Measurements from ENCODE around the gene SYNE1. TPM values are rescaled to one million over a fixed set of nuclear protein-coding genes. Genes with fewer than 3 reads are reported as not detected.
"Not testable (repeated sequence)": the region's sequence is repeated elsewhere in the genome, so short reads cannot be mapped to it uniquely, and the experiment has no call there.

The SYNE1 gene
- total RNA-seq, 4 donors from 2014 or later, result 411 to 622 (median 490) TPM

DNA sequence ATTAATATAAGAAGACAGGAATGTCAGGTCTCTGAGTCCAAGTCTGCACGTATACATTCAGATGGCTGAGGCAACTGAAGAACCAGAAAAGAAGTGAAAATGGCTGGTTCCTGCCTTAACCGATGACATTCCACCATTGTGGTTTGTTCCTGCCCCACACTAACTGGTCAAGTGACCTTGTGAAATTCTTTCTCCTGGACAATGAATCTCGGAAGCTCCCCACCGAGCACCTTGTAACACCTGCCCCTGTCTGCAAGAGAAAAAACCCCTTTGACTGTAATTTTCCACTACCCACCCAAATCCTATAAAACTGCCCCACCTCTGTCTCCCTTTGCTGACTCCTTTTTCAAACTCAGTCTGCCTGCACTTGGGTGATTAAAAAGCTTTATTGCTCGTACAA, 140.4 kb downstream of the SYNE1 start:
- Histone ChIP-seq H3K4me1 (no peaks in the 10 kb centered on the region), H3K36me3 (no peaks in the 10 kb centered on the region), H3K4me3 (replicated peaks in 1 of 3) (no peak overlapping the region), H3K27ac (no peak overlapping the region), H3K9me3 (no peaks in the 10 kb centered on the region), H3K27me3 (no peaks in the 10 kb centered on the region)
- WGBS, 2 donors, result 94% methylated on average over 5 of the region's 5 CpGs
- intact Hi-C loops (cut with DNase I), result no loop called here
- DNase-seq, result no peak
- TF ChIP-seq CTCF (IDR thresholded peaks at IDR 0.05) (no peak), POLR2A (IDR thresholded peaks at IDR 0.05) (no peak)

GRCh38 chr6:152495456-152495855, 141.7 kb downstream of the SYNE1 start:
- H3K27me3 ChIP-seq; intact Hi-C loops (cut with DNase I); H3K9me3 ChIP-seq; H3K4me3 ChIP-seq (replicated peaks in 1 of 3); DNase-seq; H3K36me3 ChIP-seq; H3K4me1 ChIP-seq; H3K27ac ChIP-seq: not testable (repeated sequence)
- WGBS, 2 donors, result 91 to 97% methylated on average over 6 of the region's 6 CpGs

DNA sequence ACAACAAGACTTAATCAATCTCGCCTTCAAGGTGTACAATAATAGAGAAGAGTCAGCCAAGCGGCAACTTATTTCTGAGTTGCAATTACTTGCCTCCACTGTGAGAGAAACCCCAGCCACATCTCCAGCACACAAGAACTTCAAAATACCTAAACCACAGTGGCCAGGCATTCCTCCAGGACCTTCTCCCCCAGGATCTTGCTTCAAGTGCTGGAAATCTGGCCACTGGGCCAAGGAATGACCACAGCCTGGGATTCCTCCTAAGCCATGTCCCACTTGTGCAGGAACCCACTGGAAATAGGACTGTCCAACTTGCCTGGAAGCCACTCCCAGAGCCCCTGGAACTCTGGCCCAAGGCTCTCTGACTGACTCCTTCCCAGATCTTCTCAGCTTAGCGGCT, 144.9 kb downstream of the SYNE1 start:
- H3K9me3 ChIP-seq; DNase-seq; H3K27me3 ChIP-seq; intact Hi-C loops (cut with DNase I); H3K4me3 ChIP-seq (replicated peaks in 1 of 3); H3K4me1 ChIP-seq; H3K36me3 ChIP-seq; H3K27ac ChIP-seq: not testable (repeated sequence)
- WGBS, 2 donors, result 94 to 100% methylated on average over 3 of the region's 3 CpGs

- not testable (repeated sequence) for H3K27ac ChIP-seq
Measured at GRCh38 chr6:152491501-152491900, 145.7 kb downstream of the SYNE1 start.

GRCh38 chr6:152490971-152491378, 146.2 kb downstream of the SYNE1 start:
- intact Hi-C loops (cut with DNase I); H3K4me3 ChIP-seq (replicated peaks in 1 of 3); H3K36me3 ChIP-seq; H3K4me1 ChIP-seq; DNase-seq; H3K27me3 ChIP-seq; H3K27ac ChIP-seq; H3K9me3 ChIP-seq: not testable (repeated sequence)
- 88 to 97% methylated on average over 5 of the region's 5 CpGs for WGBS, 2 donors

More at GRCh38 chr6:152491501-152491900, 145.7 kb downstream of the SYNE1 start:
- H3K9me3 ChIP-seq; H3K36me3 ChIP-seq; H3K4me3 ChIP-seq (replicated peaks in 1 of 3); H3K4me1 ChIP-seq; H3K27me3 ChIP-seq; intact Hi-C loops (cut with DNase I); DNase-seq: not testable (repeated sequence)
- WGBS, 2 donors, result 89 to 92% methylated on average over 2 of the region's 2 CpGs

DNA sequence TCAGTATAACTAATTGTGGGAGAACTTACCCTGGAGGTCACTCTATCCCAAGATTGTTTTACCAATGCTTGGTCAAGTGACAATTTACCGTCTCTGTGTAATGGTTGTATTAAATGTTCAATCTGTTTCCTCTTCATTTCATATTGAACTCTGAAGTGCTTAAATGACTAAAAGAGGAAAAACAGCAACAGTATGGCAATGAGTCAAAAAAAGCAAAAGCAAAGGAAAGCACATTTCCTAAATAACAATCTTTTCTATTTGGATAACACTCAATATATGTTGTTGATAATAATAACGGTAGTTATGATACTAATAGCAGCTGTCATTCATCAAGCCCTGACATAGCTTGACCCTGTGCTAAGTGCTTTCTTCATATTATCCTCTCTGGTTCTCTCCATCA, 152.4 kb downstream of the SYNE1 start:
- TF ChIP-seq CTCF (IDR thresholded peaks at IDR 0.05) (no peak), POLR2A (IDR thresholded peaks at IDR 0.05) (no peak)
- no peaks in the 10 kb centered on the region for H3K36me3 ChIP-seq
- H3K27ac ChIP-seq, result no peak overlapping the region
- no peaks in the 10 kb centered on the region for H3K4me1 ChIP-seq
- no peak overlapping the region for H3K4me3 ChIP-seq (replicated peaks in 1 of 3)
- H3K27me3 ChIP-seq, result no peaks in the 10 kb centered on the region
- no peak for DNase-seq
- intact Hi-C loops (cut with DNase I), result no loop called here
- no peaks in the 10 kb centered on the region for H3K9me3 ChIP-seq
- 65 to 72% methylated on average over 2 of the region's 2 CpGs for WGBS, 2 donors

- intact Hi-C loops (cut with DNase I), result no loop called here
- no peak for DNase-seq
- Histone ChIP-seq H3K27me3 (no peaks in the 10 kb centered on the region), H3K4me1 (no peaks in the 10 kb centered on the region), H3K4me3 (replicated peaks in 1 of 3) (no peak overlapping the region), H3K27ac (no peak overlapping the region), H3K9me3 (no peaks in the 10 kb centered on the region), H3K36me3 (no peaks in the 10 kb centered on the region)
- WGBS, 2 donors, result 90 to 98% methylated on average over 1 of the region's 1 CpG
- TF ChIP-seq CTCF (IDR thresholded peaks at IDR 0.05) (no peak), POLR2A (IDR thresholded peaks at IDR 0.05) (no peak)
Measured at GRCh38 chr6:152482289-152482688, 154.9 kb downstream of the SYNE1 start.
